ENCODE results near the gene NUP42. TPM values are rescaled to one million over a fixed set of nuclear protein-coding genes. Genes with fewer than 3 reads are reported as not detected.
"Not testable (repeated sequence)": the region's sequence is repeated elsewhere in the genome, so short reads cannot be mapped to it uniquely, and the experiment has no call there.

NUP42 gene
- total RNA-seq, 1 experiment from 2014 or later = 77.1 TPM

- Histone ChIP-seq H3K4me3 (no peak overlapping the region), H3K4me1 (no peaks in the 10 kb centered on the region), H3K9me3 (replicated peaks) (no peaks in the 10 kb centered on the region), H3K27me3 (no peaks in the 10 kb centered on the region), H3K27ac (no peak overlapping the region), H3K36me3 (no peaks in the 10 kb centered on the region)
- DNase-seq = no peak
Measured at GRCh38 chr7:23212395-23212794, 30.5 kb downstream of the NUP42 start.

GRCh38 chr7:23212841-23213240 is 31.0 kb downstream of the NUP42 start:
- H3K36me3 ChIP-seq = no peaks in the 10 kb centered on the region
- no peaks in the 10 kb centered on the region for H3K27me3 ChIP-seq
- no peak overlapping the region for H3K27ac ChIP-seq
- no peak for DNase-seq
- no peak overlapping the region for H3K4me3 ChIP-seq
- no peaks in the 10 kb centered on the region for H3K9me3 ChIP-seq (replicated peaks)
- H3K4me1 ChIP-seq = no peaks in the 10 kb centered on the region

GRCh38 chr7:23213755-23214154 is 31.9 kb downstream of the NUP42 start:
- no peaks in the 10 kb centered on the region for H3K27me3 ChIP-seq
- H3K4me3 ChIP-seq = no peak overlapping the region
- no peaks in the 10 kb centered on the region for H3K36me3 ChIP-seq
- no peak for DNase-seq
- H3K27ac ChIP-seq = no peak overlapping the region
- no peaks in the 10 kb centered on the region for H3K4me1 ChIP-seq
- no peaks in the 10 kb centered on the region for H3K9me3 ChIP-seq (replicated peaks)

DNA sequence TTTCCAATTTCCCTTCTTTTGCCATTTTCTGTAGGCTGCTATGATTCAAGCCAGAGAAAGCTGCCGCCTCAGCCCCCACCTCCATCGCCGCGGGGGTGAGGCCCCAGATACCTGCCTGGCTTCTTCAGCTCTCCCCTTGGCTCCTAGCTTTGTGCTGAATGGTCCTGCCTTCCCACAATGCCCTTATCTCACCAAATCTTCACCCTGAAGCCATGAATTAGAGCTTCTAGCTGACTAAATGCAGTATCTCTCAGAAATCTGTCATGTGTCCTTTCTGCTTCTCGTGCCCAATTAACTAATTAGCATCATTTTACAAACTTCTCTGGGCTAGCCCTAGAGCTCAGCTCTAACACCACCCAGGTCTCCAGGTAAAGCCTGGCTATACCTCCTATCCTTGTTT is 32.6 kb downstream of the NUP42 start:
- no peak for DNase-seq
- Histone ChIP-seq H3K9me3 (replicated peaks) (no peaks in the 10 kb centered on the region), H3K36me3 (no peaks in the 10 kb centered on the region), H3K4me1 (no peaks in the 10 kb centered on the region), H3K4me3 (no peak overlapping the region), H3K27me3 (no peaks in the 10 kb centered on the region), H3K27ac (no peak overlapping the region)

GRCh38 chr7:23214938-23215337 is 33.1 kb downstream of the NUP42 start:
- H3K4me3 ChIP-seq = no peak overlapping the region

GRCh38 chr7:23216021-23216420 is 34.2 kb downstream of the NUP42 start:
- H3K4me1 ChIP-seq = no peaks in the 10 kb centered on the region
- H3K9me3 ChIP-seq (replicated peaks) = no peaks in the 10 kb centered on the region
- DNase-seq = no peak
- H3K27ac ChIP-seq = no peak overlapping the region
- H3K4me3 ChIP-seq = no peak overlapping the region
- H3K36me3 ChIP-seq = no peaks in the 10 kb centered on the region
- no peaks in the 10 kb centered on the region for H3K27me3 ChIP-seq

More at GRCh38 chr7:23214938-23215337, 33.1 kb downstream of the NUP42 start:
- H3K9me3 ChIP-seq (replicated peaks) = no peaks in the 10 kb centered on the region
- no peaks in the 10 kb centered on the region for H3K36me3 ChIP-seq
- H3K27me3 ChIP-seq = no peaks in the 10 kb centered on the region
- H3K27ac ChIP-seq = no peak overlapping the region
- H3K4me1 ChIP-seq = no peaks in the 10 kb centered on the region
- DNase-seq = no peak

GRCh38 chr7:23218196-23218595 is 36.3 kb downstream of the NUP42 start:
- DNase-seq = no peak
- no peak overlapping the region for H3K4me3 ChIP-seq
- no peak overlapping the region for H3K27ac ChIP-seq
- H3K36me3 ChIP-seq = no peaks in the 10 kb centered on the region
- peaks cover 9% of the 10 kb centered on the region for H3K4me1 ChIP-seq
- H3K9me3 ChIP-seq (replicated peaks) = no peaks in the 10 kb centered on the region
- H3K27me3 ChIP-seq = no peaks in the 10 kb centered on the region

DNA sequence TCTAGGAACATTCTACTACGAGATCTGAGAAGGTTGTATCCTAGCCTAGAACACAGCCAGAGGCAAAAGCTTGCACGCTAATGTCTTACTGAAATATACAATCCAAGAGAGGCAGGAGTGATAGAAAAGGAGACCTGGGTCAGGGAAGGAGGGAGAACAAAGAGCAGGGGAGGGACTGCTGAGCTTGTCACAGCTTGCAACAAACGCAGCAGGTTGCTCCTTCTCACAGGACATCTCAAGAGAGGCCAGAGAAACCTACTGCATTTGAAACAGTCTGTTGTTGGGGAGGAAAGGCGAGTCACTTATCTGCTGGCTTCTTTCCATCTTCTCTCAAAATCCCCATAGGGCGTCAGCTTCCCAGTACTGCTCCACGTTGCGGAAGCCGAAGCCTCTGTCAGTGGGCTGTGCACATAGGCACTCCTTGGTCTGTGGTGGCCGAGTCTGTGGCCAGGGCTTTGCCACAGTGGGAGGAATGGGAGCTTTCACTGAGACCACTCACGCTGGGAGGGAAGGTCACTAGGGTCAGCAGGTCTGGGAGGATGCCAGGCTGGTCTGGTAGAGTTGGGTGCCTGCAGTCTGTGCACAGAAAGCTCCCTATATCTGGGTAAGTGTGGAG is 39.0 kb downstream of the NUP42 start:
- Histone ChIP-seq H3K9me3 (replicated peaks) (no peaks in the 10 kb centered on the region), H3K27ac (no peak overlapping the region)
- no peak for DNase-seq

GRCh38 chr7:23222439-23223030 is 40.7 kb downstream of the NUP42 start:
- no peaks in the 10 kb centered on the region for H3K27me3 ChIP-seq
- no peak overlapping the region for H3K4me3 ChIP-seq
- H3K9me3 ChIP-seq (replicated peaks) = no peaks in the 10 kb centered on the region
- H3K4me1 ChIP-seq = peaks cover 9% of the 10 kb centered on the region
- H3K27ac ChIP-seq = no peak overlapping the region
- H3K36me3 ChIP-seq = no peaks in the 10 kb centered on the region
- DNase-seq = peak; percentile 46 to 69

More for the DNA sequence above, 39.0 kb downstream of the NUP42 start:
- H3K27me3 ChIP-seq = no peaks in the 10 kb centered on the region
- H3K4me3 ChIP-seq = no peak overlapping the region
- peaks cover 9% of the 10 kb centered on the region for H3K4me1 ChIP-seq
- H3K36me3 ChIP-seq = no peaks in the 10 kb centered on the region

DNA sequence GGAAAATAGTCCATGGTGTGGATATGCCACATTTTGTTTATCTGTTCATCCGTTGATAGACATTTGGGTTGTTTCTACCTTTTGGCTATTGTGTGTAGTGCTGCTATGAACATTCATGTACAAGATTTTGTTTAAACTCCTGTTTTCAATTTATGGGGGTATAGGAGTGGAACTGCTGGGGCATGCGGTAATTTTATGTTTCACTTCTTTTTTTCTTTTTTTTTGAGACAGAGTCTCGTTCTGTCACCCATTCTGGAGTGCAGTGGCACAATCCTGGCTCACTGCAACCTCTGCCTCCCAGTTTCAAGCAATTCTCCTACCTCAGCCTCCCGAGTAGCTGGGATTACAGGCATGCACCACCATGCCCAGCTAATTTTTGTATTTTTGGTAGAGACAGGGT is 42.5 kb downstream of the NUP42 start:
- not testable (repeated sequence) for H3K4me3 ChIP-seq; H3K36me3 ChIP-seq; H3K9me3 ChIP-seq (replicated peaks); H3K27ac ChIP-seq; DNase-seq; H3K27me3 ChIP-seq; H3K4me1 ChIP-seq

- Histone ChIP-seq H3K27me3 (no peaks in the 10 kb centered on the region), H3K4me1 (peaks cover 14% of the 10 kb centered on the region), H3K9me3 (replicated peaks) (no peaks in the 10 kb centered on the region), H3K4me3 (no peak overlapping the region), H3K36me3 (no peaks in the 10 kb centered on the region), H3K27ac (no peak overlapping the region)
- no peak for DNase-seq
Measured at GRCh38 chr7:23226844-23227450, 45.1 kb downstream of the NUP42 start.

DNA sequence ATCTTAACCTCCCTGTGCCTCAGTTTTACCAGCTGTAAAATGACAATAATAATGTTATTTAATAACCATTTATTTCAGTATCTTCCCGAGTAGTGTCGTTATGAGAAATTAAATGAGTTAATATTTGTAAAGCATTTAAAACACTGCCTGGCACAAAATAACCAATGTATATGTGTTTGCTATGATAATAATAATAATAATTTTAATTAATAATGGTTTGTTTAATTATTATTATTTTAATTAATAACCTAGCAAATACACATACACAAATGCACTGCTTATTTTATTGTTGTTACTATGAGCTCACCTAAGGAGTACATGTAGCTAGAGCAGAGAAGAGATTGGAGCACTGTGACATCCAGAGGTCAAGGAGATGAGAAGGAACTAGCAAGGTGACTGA is 46.6 kb downstream of the NUP42 start:
- H3K27ac ChIP-seq = no peak overlapping the region
- H3K36me3 ChIP-seq = no peaks in the 10 kb centered on the region
- DNase-seq = no peak
- no peaks in the 10 kb centered on the region for H3K9me3 ChIP-seq (replicated peaks)
- peaks cover 5% of the 10 kb centered on the region; the same call in 1 of the 2 replicates for H3K4me1 ChIP-seq
- H3K4me3 ChIP-seq = no peak overlapping the region
- no peaks in the 10 kb centered on the region for H3K27me3 ChIP-seq

DNA sequence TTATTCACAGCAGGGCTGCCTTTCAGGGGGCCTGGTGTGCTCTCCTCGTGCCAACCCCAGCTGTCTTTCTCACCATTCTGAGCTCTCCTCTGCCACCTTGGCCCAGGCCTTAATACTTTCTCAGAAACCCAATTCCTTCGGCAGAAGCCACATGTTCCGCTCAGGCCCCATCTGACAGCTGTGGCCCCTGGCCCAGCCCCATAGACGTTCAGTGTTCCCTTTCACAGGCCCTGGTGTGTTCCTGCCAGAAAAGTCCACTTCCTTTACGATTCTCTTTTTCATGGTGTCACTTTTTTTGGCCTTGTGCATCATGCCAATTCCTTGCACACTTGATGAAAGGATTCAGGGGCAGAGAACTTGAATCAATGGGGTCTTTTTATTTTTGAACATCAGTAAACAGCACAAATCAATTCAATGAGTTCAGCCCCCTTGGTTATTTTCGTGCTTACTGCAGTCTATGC is 48.8 kb downstream of the NUP42 start:
- no peak overlapping the region for H3K27ac ChIP-seq
- DNase-seq = peak in 1 of 2 experiments; percentile 37

GRCh38 chr7:23232966-23233365 is 51.1 kb downstream of the NUP42 start:
- DNase-seq = no peak
- no peak overlapping the region for H3K27ac ChIP-seq

More for the DNA sequence above, 48.8 kb downstream of the NUP42 start:
- peaks cover 5% of the 10 kb centered on the region; the same call in 1 of the 2 replicates for H3K4me1 ChIP-seq
- H3K27me3 ChIP-seq = no peaks in the 10 kb centered on the region
- no peaks in the 10 kb centered on the region for H3K9me3 ChIP-seq (replicated peaks)
- no peaks in the 10 kb centered on the region for H3K36me3 ChIP-seq
- H3K4me3 ChIP-seq = no peak overlapping the region

GRCh38 chr7:23234569-23235296 is 52.9 kb downstream of the NUP42 start:
- no peak overlapping the region for H3K27ac ChIP-seq
- no peaks in the 10 kb centered on the region for H3K27me3 ChIP-seq
- H3K36me3 ChIP-seq = no peaks in the 10 kb centered on the region
- no peaks in the 10 kb centered on the region for H3K9me3 ChIP-seq (replicated peaks)
- peaks cover 5% of the 10 kb centered on the region; the same call in 1 of the 2 replicates for H3K4me1 ChIP-seq
- no peak for DNase-seq
- no peak overlapping the region for H3K4me3 ChIP-seq

More at GRCh38 chr7:23232966-23233365, 51.1 kb downstream of the NUP42 start:
- Histone ChIP-seq H3K9me3 (replicated peaks) (no peaks in the 10 kb centered on the region), H3K27me3 (no peaks in the 10 kb centered on the region), H3K36me3 (no peaks in the 10 kb centered on the region), H3K4me3 (no peak overlapping the region), H3K4me1 (peaks cover 5% of the 10 kb centered on the region; the same call in 1 of the 2 replicates)

Data from SJCRH30 (cell line).